Placental pericyte (primary cell): ENCODE results near the gene SEMA6A. TPM values are rescaled to one million over a fixed set of nuclear protein-coding genes. Genes with fewer than 3 reads are reported as not detected.

ENCODE experiments used
- total RNA-seq: library from RNA; depleted of rRNA; stranded (reverse); fragments of >200 nt; gene quantifications from 2 replicates; pipeline ENCODE4 v1.2.3, GENCODE V29; 2012

The SEMA6A gene
- total RNA-seq: 1.1 TPM in 2 replicates

GRCh38 chr5:116574367-116575325 is at the start of gene SEMA6A:
TSS of gene SEMA6A (minus strand) at chr5:116574823. CDS start at chr5:116504944, 69,879 bp downstream.

